OCI-LY1 (cell line): ENCODE results near the gene SERINC2.

ENCODE experiments used
- H2AFZ ChIP-seq: fragments of 200-600 bp; sonication (generic), shearing (Covaris generic); 2 replicates; pipeline ENCODE4 v1.6.0; 2014; ENCODE audit warnings: antibody characterized with exemption, mild to moderate bottlenecking, low read length
- H3F3A ChIP-seq: fragments of 200-600 bp; sonication (generic), shearing (Covaris generic); 2 replicates; pipeline ENCODE4 v1.6.0; 2014; ENCODE audit warnings: mild to moderate bottlenecking, antibody characterized with exemption, low read length, moderate library complexity; ENCODE audit not compliant: insufficient read depth
- H3K27ac ChIP-seq: fragments of 200-600 bp; sonication (generic); 2 replicates; pipeline ENCODE4 v1.5.1; 2014; ENCODE audit warnings: low read length, mixed run types, mild to moderate bottlenecking, low read depth; ENCODE audit not compliant: poor library complexity, severe bottlenecking
- H3K27me3 ChIP-seq: fragments of 200-600 bp; sonication (generic); 2 replicates; pipeline ENCODE4 v1.6.0; 2014; ENCODE audit warnings: antibody characterized with exemption, mild to moderate bottlenecking, low read length, moderate library complexity; ENCODE audit not compliant: insufficient read depth
- H3K36me3 ChIP-seq: fragments of 200-600 bp; sonication (generic); 2 replicates; pipeline ENCODE4 v1.6.1; 2014; ENCODE audit warnings: mild to moderate bottlenecking, antibody characterized with exemption, low read length, moderate library complexity, mixed read lengths; ENCODE audit not compliant: insufficient read depth
- H3K4me1 ChIP-seq: fragments of 200-600 bp; sonication (generic); 2 replicates; pipeline ENCODE4 v1.5.1; 2014; ENCODE audit warnings: mild to moderate bottlenecking, low read length, moderate library complexity; ENCODE audit not compliant: insufficient read depth, severe bottlenecking
- H3K4me2 ChIP-seq: fragments of 200-600 bp; sonication (generic), shearing (Covaris generic); 2 replicates; pipeline ENCODE4 v1.6.1; 2014; ENCODE audit warnings: low read length
- H3K4me3 ChIP-seq: fragments of 200-600 bp; sonication (generic); 2 replicates; pipeline ENCODE4 v1.5.1; 2014; ENCODE audit warnings: low read length, low read depth, mild to moderate bottlenecking, mixed read lengths; ENCODE audit not compliant: poor library complexity, severe bottlenecking
- H3K79me2 ChIP-seq: fragments of 200-600 bp; shearing (Covaris generic); 2 replicates; pipeline ENCODE4 v1.6.1; 2016; ENCODE audit warnings: mixed run types, low read length, mixed read lengths; ENCODE audit not compliant: insufficient read depth
- H3K9ac ChIP-seq: fragments of 200-600 bp; sonication (generic), shearing (Covaris generic); 2 replicates; pipeline ENCODE4 v1.6.1; 2014; ENCODE audit warnings: mild to moderate bottlenecking, low read length, mixed read lengths
- H3K9me2 ChIP-seq: fragments of 200-600 bp; sonication (generic), shearing (Covaris generic); 2 replicates; pipeline ENCODE4 v1.6.1; 2014; ENCODE audit warnings: low read depth, mild to moderate bottlenecking, low read length, mixed read lengths
- H3K9me3 ChIP-seq: fragments of 200-600 bp; shearing (Covaris generic); 2 replicates; pipeline ENCODE4 v1.6.1; 2014; ENCODE audit warnings: low read length, mixed read lengths
- H4K20me1 ChIP-seq: fragments of 200-600 bp; sonication (generic), shearing (Covaris generic); 2 replicates; pipeline ENCODE4 v1.6.0; 2016; ENCODE audit warnings: mild to moderate bottlenecking, low read length; ENCODE audit not compliant: insufficient read depth
- EZH2 ChIP-seq: fragments of 200-600 bp; sonication (generic), shearing (Covaris generic); IDR thresholded peaks from 2 replicates; pipeline ENCODE4 v1.8.0; 2017; ENCODE audit warnings: borderline replicate concordance, mixed run types, mild to moderate bottlenecking, antibody characterized with exemption, low read length, moderate library complexity, mixed read lengths
- TF ChIP-seq, protein P1 (sequence below): fragments of 200-600 bp; sonication (generic), shearing (Covaris generic); IDR thresholded peaks from 2 replicates; pipeline ENCODE4 v1.5.1; 2017; ENCODE audit warnings: mild to moderate bottlenecking, antibody characterized with exemption, low read length, moderate library complexity, mixed read lengths

SERINC2 gene

GRCh38 chr1:31398246-31398645 is 14.8 kb upstream of the SERINC2 start:
- no peak overlapping the region for H3K4me2 ChIP-seq
- no peak overlapping the region for H3K27ac ChIP-seq
- H3K4me1 ChIP-seq: peaks cover 9% of the 10 kb centered on the region
- no peaks in the 10 kb centered on the region for H3K9me3 ChIP-seq
- H3K79me2 ChIP-seq: no peaks in the 10 kb centered on the region
- H3K27me3 ChIP-seq: no peaks in the 10 kb centered on the region; the same call in 1 of the 2 replicates
- H4K20me1 ChIP-seq: no peaks in the 10 kb centered on the region
- H3K4me3 ChIP-seq: no peak overlapping the region
- H3K36me3 ChIP-seq: no peaks in the 10 kb centered on the region
- H3F3A ChIP-seq: no peaks in the 10 kb centered on the region
- H2AFZ ChIP-seq: no peak overlapping the region
- TF ChIP-seq, protein P1, sequence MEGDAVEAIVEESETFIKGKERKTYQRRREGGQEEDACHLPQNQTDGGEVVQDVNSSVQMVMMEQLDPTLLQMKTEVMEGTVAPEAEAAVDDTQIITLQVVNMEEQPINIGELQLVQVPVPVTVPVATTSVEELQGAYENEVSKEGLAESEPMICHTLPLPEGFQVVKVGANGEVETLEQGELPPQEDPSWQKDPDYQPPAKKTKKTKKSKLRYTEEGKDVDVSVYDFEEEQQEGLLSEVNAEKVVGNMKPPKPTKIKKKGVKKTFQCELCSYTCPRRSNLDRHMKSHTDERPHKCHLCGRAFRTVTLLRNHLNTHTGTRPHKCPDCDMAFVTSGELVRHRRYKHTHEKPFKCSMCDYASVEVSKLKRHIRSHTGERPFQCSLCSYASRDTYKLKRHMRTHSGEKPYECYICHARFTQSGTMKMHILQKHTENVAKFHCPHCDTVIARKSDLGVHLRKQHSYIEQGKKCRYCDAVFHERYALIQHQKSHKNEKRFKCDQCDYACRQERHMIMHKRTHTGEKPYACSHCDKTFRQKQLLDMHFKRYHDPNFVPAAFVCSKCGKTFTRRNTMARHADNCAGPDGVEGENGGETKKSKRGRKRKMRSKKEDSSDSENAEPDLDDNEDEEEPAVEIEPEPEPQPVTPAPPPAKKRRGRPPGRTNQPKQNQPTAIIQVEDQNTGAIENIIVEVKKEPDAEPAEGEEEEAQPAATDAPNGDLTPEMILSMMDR: no peak
- no peak for TF ChIP-seq EZH2
- H3K9me2 ChIP-seq: no peaks in the 10 kb centered on the region
- H3K9ac ChIP-seq: no peak overlapping the region

- TF ChIP-seq, protein P1: no peak
- no peak for TF ChIP-seq EZH2
- no peaks in the 10 kb centered on the region for H3K9me2 ChIP-seq
- H3K36me3 ChIP-seq: no peaks in the 10 kb centered on the region
- no peaks in the 10 kb centered on the region for H4K20me1 ChIP-seq
- H3K4me1 ChIP-seq: peaks cover 1% of the 10 kb centered on the region
- no peaks in the 10 kb centered on the region for H3K79me2 ChIP-seq
- H3K9me3 ChIP-seq: no peaks in the 10 kb centered on the region
- H3F3A ChIP-seq: no peaks in the 10 kb centered on the region
- no peak overlapping the region for H2AFZ ChIP-seq
- no peak overlapping the region for H3K9ac ChIP-seq
- H3K27me3 ChIP-seq: no peaks in the 10 kb centered on the region; the same call in 1 of the 2 replicates
- H3K4me2 ChIP-seq: no peak overlapping the region
- H3K27ac ChIP-seq: no peak overlapping the region
- no peak overlapping the region for H3K4me3 ChIP-seq
Observed at GRCh38 chr1:31399976-31400375, 13.0 kb upstream of the SERINC2 start.

- H3K36me3 ChIP-seq: no peaks in the 10 kb centered on the region
- H3F3A ChIP-seq: no peaks in the 10 kb centered on the region
- H3K9me2 ChIP-seq: no peaks in the 10 kb centered on the region
- no peak overlapping the region for H3K4me2 ChIP-seq
- H3K79me2 ChIP-seq: no peaks in the 10 kb centered on the region
- no peaks in the 10 kb centered on the region; the same call in 1 of the 2 replicates for H3K27me3 ChIP-seq
- H4K20me1 ChIP-seq: no peaks in the 10 kb centered on the region
- H3K4me1 ChIP-seq: no peaks in the 10 kb centered on the region
- no peaks in the 10 kb centered on the region for H3K9me3 ChIP-seq
- no peak overlapping the region for H3K4me3 ChIP-seq
- TF ChIP-seq, protein P1: no peak
- no peak for TF ChIP-seq EZH2
- H2AFZ ChIP-seq: no peak overlapping the region
- no peak overlapping the region for H3K9ac ChIP-seq
- H3K27ac ChIP-seq: no peak overlapping the region
Observed at GRCh38 chr1:31400393-31400792, 12.6 kb upstream of the SERINC2 start.
